HepG2 (cell line): ENCODE data around the gene SLC8A2.

Experiments used
- CTCF ChIP-seq: sonication (generic); formaldehyde crosslinking; IDR thresholded peaks from 2 replicates; pipeline ENCODE4 v1.5.0; 2020; ENCODE audit warnings: mild to moderate bottlenecking, missing genetic modification reagents, moderate library complexity
- FOXK1 ChIP-seq: sonication (generic); formaldehyde crosslinking; IDR thresholded peaks from 2 replicates; pipeline ENCODE4 v1.4.0; 2020; ENCODE audit warnings: low read depth, missing genetic modification reagents, borderline replicate concordance
- HNF4G ChIP-seq, 2 experiments: sonication (generic) in 1 of 2; formaldehyde crosslinking in 1 of 2; IDR thresholded peaks; 2 replicates each; pipeline versions ENCODE4 v1.4.0 to v1.6.1; 2011 to 2020; ENCODE audit warnings: borderline replicate concordance in 2 of 2, low read depth in 2 of 2, mild to moderate bottlenecking in 2 of 2, low read length in 1 of 2, missing genetic modification reagents in 1 of 2, moderate library complexity in 1 of 2
- MZF1 ChIP-seq: sonication (generic); formaldehyde crosslinking; IDR thresholded peaks from 2 replicates; pipeline ENCODE4 v1.8.1; 2023; ENCODE audit warnings: mild to moderate bottlenecking, missing genetic modification reagents, borderline replicate concordance
- POLR2A ChIP-seq, 2 experiments: IDR thresholded peaks; 2 replicates each; pipeline ENCODE4 v1.6.1; 2011; ENCODE audit warnings: low read depth in 2 of 2, low read length in 2 of 2, mild to moderate bottlenecking in 1 of 2, moderate library complexity in 1 of 2; ENCODE audit not compliant: insufficient read depth in 1 of 2
- SMAD3 ChIP-seq: sonication (generic); formaldehyde crosslinking; IDR thresholded peaks from 2 replicates; pipeline ENCODE4 v1.4.0; 2020; ENCODE audit warnings: missing genetic modification reagents
- ZNF17 ChIP-seq: sonication (generic); formaldehyde crosslinking; IDR thresholded peaks from 2 replicates; pipeline ENCODE4 v1.5.0; 2020; ENCODE audit warnings: mild to moderate bottlenecking, missing genetic modification reagents
- ZNF264 ChIP-seq: sonication (generic); formaldehyde crosslinking; IDR thresholded peaks from 2 replicates; pipeline ENCODE4 v1.4.0; 2020; ENCODE audit warnings: missing genetic modification reagents
- ZNF317 ChIP-seq: sonication (generic); formaldehyde crosslinking; IDR thresholded peaks from 2 replicates; pipeline ENCODE4 v1.5.0; 2020; ENCODE audit warnings: mild to moderate bottlenecking, missing genetic modification reagents
- ZNF547 ChIP-seq: sonication (generic); formaldehyde crosslinking; IDR thresholded peaks from 2 replicates; pipeline ENCODE4 v1.5.1; 2020; ENCODE audit warnings: mild to moderate bottlenecking, missing genetic modification reagents
- ZNF580 ChIP-seq: IDR thresholded peaks from 2 replicates; pipeline ENCODE4 v1.6.1; 2016; ENCODE audit warnings: low read depth, borderline replicate concordance

GRCh38 chr19:47465957-47466356 lies 5.7 kb downstream of the SLC8A2 start:
- TF ChIP-seq ZNF317 (no peak), POLR2A (IDR thresholded peaks at IDR 0.05; ENCODE audit: insufficient read depth in 1 of 2, low read depth in 2 of 2, low read length in 2 of 2) (no peak), MZF1 (CRISPR knock-in tag) (no peak), HNF4G (IDR thresholded peaks at IDR 0.05; ENCODE audit: borderline replicate concordance, low read depth, low read length) (no peak), HNF4G (CRISPR knock-in tag; IDR thresholded peaks at IDR 0.05; ENCODE audit: borderline replicate concordance, low read depth) (no peak), CTCF (CRISPR knock-in tag) (no peak), ZNF547 (no peak), SMAD3 (CRISPR knock-in tag) (no peak), ZNF264 (CRISPR knock-in tag) (no peak), FOXK1 (CRISPR knock-in tag) (no peak), ZNF17 (CRISPR knock-in tag) (no peak), ZNF580 (CRISPR knock-in tag) (no peak)
